Measurements from ENCODE around the gene PHACTR1. TPM values are rescaled to one million over a fixed set of nuclear protein-coding genes. Genes with fewer than 3 reads are reported as not detected.

Gene PHACTR1
- total and polyA plus RNA-seq, 8 donors: 0.46 to 17.4 (median 6.4) TPM; not detected in 1

DNA sequence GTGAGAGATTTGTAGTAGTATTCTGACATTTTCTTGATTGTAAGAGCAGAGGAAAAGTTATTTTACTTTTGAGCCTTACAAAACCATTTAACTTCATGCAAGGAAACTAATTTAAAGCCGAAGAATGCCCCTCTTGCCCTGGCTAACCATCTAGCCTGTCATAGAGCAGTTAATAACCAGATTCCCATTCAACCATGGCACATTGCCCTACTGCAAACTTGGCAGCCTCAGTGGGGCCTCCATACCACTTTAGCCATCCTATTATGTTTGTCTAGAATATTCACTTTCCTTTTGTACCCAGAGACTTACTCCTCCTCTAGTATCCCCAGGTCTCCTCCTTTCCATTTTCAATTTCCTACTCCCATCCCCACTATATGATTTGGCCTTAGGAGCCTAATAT, 380.9 kb downstream of the PHACTR1 start:
- no peak for TF ChIP-seq EP300 (IDR thresholded peaks at IDR 0.05)
- TF ChIP-seq POLR2A (IDR thresholded peaks at IDR 0.05): no peak
- no peak for TF ChIP-seq POLR2AphosphoS5 (IDR thresholded peaks at IDR 0.05)
- WGBS, 5 donors: 63 to 92% (median 86%) methylated on average over 1 of the region's 1 CpG

DNA sequence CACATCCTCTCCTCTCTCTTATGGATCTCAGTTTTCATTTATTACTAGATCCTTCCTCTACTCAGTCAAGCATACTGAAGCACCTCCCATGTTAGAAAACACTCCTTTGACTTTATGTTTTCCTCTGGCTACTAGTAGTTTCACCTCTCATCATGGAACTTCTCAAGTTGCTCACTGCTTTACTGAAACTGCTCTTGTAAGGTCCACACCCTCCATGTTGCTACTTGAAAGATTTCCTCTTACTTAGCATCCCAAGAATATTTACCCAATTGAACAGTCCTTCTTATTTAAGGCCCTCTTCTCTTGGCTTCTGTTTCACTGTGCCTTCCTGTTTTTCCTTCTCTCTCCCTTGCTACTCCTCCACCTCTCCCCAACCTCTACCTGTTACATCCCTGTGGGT, 381.4 kb downstream of the PHACTR1 start:
- H3K4me1 ChIP-seq: peaks cover 0 to 30% (median 10%) of the 10 kb centered on the region in 4 donors
- H3K4me3 ChIP-seq: no peak overlapping the region
- intact Hi-C loops (cut with DNase I; ENCODE audit: low total_unique reads): no loop called here
- no peak for TF ChIP-seq EP300 (IDR thresholded peaks at IDR 0.05)
- H3K36me3 ChIP-seq: no peaks in the 10 kb centered on the region
- no peak for DNase-seq
- no peak overlapping the region for H3K27ac ChIP-seq
- H3K9me3 ChIP-seq: no peaks in the 10 kb centered on the region
- H3K27me3 ChIP-seq: no peaks in the 10 kb centered on the region

More for the DNA sequence above, 380.9 kb downstream of the PHACTR1 start:
- peak in 1 of 2 donors; percentile 14 for DNase-seq
- Histone ChIP-seq H3K4me3 (no peak overlapping the region), H3K27me3 (no peaks in the 10 kb centered on the region), H3K36me3 (no peaks in the 10 kb centered on the region), H3K27ac (no peak overlapping the region), H3K9me3 (no peaks in the 10 kb centered on the region), H3K4me1 (peaks cover 0 to 30% (median 10%) of the 10 kb centered on the region in 4 donors)
- intact Hi-C loops (cut with DNase I; ENCODE audit: low total_unique reads): no loop called here

DNA sequence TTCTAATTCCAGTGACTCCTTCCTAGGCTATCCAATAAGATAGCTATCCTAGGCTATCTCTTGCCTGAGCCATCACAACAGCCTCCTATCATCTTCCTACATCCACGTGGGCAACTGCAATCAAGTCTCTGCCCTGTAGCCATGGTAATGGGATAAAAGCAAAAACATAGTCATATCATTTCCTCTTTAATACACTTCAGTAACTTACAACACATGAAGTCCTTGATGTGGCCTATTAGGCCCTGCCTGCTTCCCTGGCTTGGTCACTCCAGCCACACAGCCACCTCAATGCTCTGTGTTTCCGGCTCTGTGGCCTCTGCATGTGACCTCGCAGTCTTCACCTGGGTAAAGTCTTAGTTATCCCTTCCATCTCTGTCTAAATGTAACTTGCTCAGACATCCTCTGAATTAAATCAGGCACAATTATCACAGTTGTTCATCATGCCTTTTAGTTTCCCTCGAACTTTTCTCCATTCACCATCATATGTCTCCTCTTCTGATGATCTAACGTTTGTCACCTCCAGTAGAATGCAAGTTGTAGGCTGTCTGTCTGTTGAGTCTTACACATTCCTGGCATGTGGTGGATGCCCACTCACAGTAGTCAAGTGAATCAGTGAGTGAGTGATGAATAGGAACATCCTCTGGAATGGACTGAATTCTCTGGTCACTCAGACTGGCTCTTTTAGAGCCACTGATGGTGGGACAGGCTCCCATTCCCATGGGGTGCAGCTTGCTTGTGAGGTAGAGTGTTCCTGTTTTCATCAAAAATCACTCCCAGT, 382.4 kb downstream of the PHACTR1 start:
- 83 to 93% (median 92%) methylated on average over 5 of the region's 5 CpGs for WGBS, 5 donors
- intact Hi-C loops (cut with DNase I; ENCODE audit: low total_unique reads): no loop called here

DNA sequence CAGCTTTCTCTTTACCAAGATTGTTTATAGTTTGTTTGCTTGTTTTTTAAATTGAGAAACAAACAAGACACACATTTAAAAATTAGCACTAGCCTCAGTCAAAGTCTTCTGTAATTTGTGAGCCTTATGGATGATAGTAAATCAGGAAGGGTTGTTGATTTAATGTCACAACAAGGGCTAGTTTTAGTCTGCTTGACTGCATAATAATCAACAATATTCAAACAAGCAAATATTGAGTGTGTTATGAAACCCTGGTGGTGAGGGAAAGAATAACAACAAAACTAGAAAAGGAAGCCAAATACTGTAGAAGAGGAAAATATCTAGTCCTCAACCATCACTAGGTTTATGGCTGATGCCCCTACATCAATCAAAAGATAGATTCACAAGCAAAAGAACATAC, 383.2 kb downstream of the PHACTR1 start:
- DNase-seq: no peak
- H3K27me3 ChIP-seq: no peaks in the 10 kb centered on the region

More for the DNA sequence above, 382.4 kb downstream of the PHACTR1 start:
- Histone ChIP-seq H3K9me3 (no peaks in the 10 kb centered on the region), H3K4me3 (no peak overlapping the region), H3K27me3 (no peaks in the 10 kb centered on the region), H3K4me1 (peaks cover 0 to 30% (median 10%) of the 10 kb centered on the region in 4 donors), H3K36me3 (no peaks in the 10 kb centered on the region), H3K27ac (no peak overlapping the region)
- DNase-seq: peak in 1 of 2 donors; percentile 11
- no peak for TF ChIP-seq EP300 (IDR thresholded peaks at IDR 0.05)
- no peak for TF ChIP-seq POLR2AphosphoS5 (IDR thresholded peaks at IDR 0.05)
- TF ChIP-seq CTCF (IDR thresholded peaks at IDR 0.05): no peak
- TF ChIP-seq POLR2A (IDR thresholded peaks at IDR 0.05): no peak

GRCh38 chr6:13101409-13101808, 384.8 kb downstream of the PHACTR1 start:
- Histone ChIP-seq H3K36me3 (no peaks in the 10 kb centered on the region), H3K27ac (no peak overlapping the region), H3K4me3 (no peak overlapping the region), H3K4me1 (peaks cover 0 to 13% (median 3%) of the 10 kb centered on the region in 4 donors), H3K27me3 (no peaks in the 10 kb centered on the region), H3K9me3 (no peaks in the 10 kb centered on the region)
- 86 to 95% (median 90%) methylated on average over 5 of the region's 5 CpGs for WGBS, 5 donors
- intact Hi-C loops (cut with DNase I; ENCODE audit: low total_unique reads): no loop called here
- TF ChIP-seq CTCF (IDR thresholded peaks at IDR 0.05): no peak
- no peak for TF ChIP-seq EP300 (IDR thresholded peaks at IDR 0.05)
- TF ChIP-seq POLR2AphosphoS5 (IDR thresholded peaks at IDR 0.05): no peak
- no peak for DNase-seq

More for the DNA sequence above, 383.2 kb downstream of the PHACTR1 start:
- H3K4me1 ChIP-seq: peaks cover 0 to 29% (median 10%) of the 10 kb centered on the region in 4 donors
- H3K36me3 ChIP-seq: no peaks in the 10 kb centered on the region
- intact Hi-C loops (cut with DNase I; ENCODE audit: low total_unique reads): no loop called here
- TF ChIP-seq POLR2A (IDR thresholded peaks at IDR 0.05) (no peak), CTCF (IDR thresholded peaks at IDR 0.05) (peak in 1 of 7 experiments; percentile 16)
- H3K27ac ChIP-seq: no peak overlapping the region
- no peaks in the 10 kb centered on the region for H3K9me3 ChIP-seq
- H3K4me3 ChIP-seq: no peak overlapping the region

All from stomach (tissue), 9 donors.